ENCODE measurements around the gene TRIM77.
"Not testable (repeated sequence)": the region's sequence is repeated elsewhere in the genome, so short reads cannot be mapped to it uniquely, and the experiment has no call there.

Gene TRIM77

DNA sequence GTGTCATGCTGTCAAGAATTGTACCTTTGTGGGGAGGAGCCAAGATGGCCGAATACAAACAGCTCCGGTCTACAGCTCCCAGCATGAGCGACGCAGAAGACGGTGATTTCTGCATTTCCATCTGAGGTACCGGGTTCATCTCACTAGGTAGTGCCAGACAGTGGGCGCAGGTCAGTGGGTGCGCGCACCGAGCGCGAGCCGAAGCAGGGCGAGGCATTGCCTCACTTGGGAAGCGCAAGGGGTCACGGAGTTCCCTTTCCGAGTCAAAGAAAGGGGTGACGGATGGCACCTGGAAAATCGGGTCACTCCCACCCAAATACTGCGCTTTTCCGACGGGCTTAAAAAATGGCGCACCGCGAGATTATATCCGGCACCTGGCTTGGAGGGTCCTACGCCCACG is 34.1 kb downstream of the TRIM77 start:
- H3K4me3 ChIP-seq (ENCODE audit: low read depth, low read length); POLR2A ChIA-PET; CTCF ChIA-PET: not testable (repeated sequence)

DNA sequence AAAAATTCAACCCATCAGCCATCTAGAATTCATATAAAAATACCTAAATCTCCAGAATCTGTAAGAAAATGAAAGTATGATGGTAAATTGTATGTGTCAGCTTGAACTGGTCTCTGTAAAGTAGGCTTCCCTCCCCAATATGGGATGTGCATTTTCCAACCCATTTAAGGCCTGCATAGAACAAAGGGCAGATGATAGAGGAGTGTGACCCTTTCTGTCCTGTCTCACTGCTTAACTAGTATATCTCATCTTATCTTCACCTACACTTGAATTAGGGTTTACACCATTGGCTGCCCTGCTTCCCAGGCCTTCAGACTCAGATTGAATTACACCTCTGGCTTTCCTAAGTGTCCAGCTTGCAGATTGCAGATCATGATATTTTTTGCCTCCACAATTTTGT is 40.7 kb downstream of the TRIM77 start:
- CTCF ChIA-PET; H3K27ac ChIP-seq (ENCODE audit: extremely low read depth, low read depth, low read length); POLR2A ChIA-PET: not testable (repeated sequence)

More for the DNA sequence above, 34.1 kb downstream of the TRIM77 start:
- H3K36me3 ChIP-seq (ENCODE audit: control insufficient read depth in 2 of 2, insufficient read depth in 1 of 2, low read length in 2 of 2); H3K27ac ChIP-seq (ENCODE audit: extremely low read depth, low read depth, low read length); H3K9me3 ChIP-seq (ENCODE audit: control insufficient read depth, insufficient read depth, low read depth, low read length); H3K4me1 ChIP-seq (ENCODE audit: control insufficient read depth, insufficient read depth, low read length): not testable (repeated sequence)

More for the DNA sequence above, 40.7 kb downstream of the TRIM77 start:
- H3K4me3 ChIP-seq (ENCODE audit: low read depth, low read length); H3K4me1 ChIP-seq (ENCODE audit: control insufficient read depth, insufficient read depth, low read length); H3K9me3 ChIP-seq (ENCODE audit: control insufficient read depth, insufficient read depth, low read depth, low read length); H3K36me3 ChIP-seq (ENCODE audit: control insufficient read depth in 2 of 2, insufficient read depth in 1 of 2, low read length in 2 of 2): not testable (repeated sequence)

Data from HEK293 (cell line).